NCI-H345 treated with DMSO at 0.1 percent for 48 hours (cell line): ENCODE measurements around the gene SPTAN1.
"Not testable (repeated sequence)": the region's sequence is repeated elsewhere in the genome, so short reads cannot be mapped to it uniquely, and the experiment has no call there.

Experiments
- DNase-seq: peaks from one replicate; lab custom pipeline; 2025; ENCODE audit not compliant: unreplicated experiment; lab: John Stamatoyannopoulos, UW

The SPTAN1 gene

GRCh38 chr9:128657344-128657704 is 104.9 kb downstream of the SPTAN1 start:
- DNase-seq = no peak

DNA sequence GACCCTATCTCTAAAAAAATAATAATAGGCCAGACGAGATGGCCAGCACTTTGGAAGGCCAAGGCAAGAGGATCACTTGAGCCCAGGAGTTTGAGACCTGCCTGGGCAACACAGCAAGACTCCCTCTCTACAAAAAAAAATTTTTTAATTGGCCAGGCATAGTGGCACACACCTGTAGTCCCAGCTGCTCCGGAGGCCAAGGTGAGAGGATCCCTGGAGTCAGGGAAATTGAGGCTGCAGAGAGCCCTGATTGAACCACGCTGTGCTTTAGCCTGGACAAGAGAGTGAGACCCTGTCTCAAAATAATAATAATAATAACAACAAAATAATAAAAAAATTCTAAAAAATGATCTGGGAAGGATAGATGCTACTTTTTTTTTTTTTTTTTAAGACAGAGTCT is 105.4 kb downstream of the SPTAN1 start:
- DNase-seq = no peak

- not testable (repeated sequence) for DNase-seq
Measured at GRCh38 chr9:128666481-128666941, 114.1 kb downstream of the SPTAN1 start.

DNA sequence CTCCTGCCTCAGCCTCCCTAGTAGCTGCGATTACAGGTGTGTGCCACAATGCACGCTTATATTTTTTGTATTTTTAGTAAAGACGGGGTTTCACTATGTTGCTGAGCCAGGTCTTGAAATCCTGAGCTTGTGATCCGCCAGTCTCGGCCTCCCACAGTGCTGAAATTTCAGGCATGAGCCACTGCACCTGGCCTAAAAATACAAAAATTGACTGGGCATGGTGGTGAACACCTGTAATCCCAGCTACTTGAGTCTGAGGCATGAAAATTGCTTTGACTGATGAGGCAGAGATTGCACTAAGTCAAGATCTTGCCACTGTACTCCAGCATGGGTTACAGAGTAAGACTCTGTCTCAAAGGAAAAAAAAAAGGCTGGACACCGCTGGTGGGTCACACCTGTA is 117.4 kb downstream of the SPTAN1 start:
- no peak for DNase-seq

- no peak for DNase-seq
Measured at GRCh38 chr9:128675382-128675781, 123.0 kb downstream of the SPTAN1 start.

- DNase-seq = no peak
Measured at GRCh38 chr9:128677794-128678193, 125.4 kb downstream of the SPTAN1 start.
